ENCODE measurements around the gene SNRNP25.

GRCh38 chr16:72561-73548 is 19.2 kb downstream of the SNRNP25 start, which contains the start of gene RHBDF1:
- TF ChIP-seq CTCF (IDR thresholded peaks at IDR 0.05; ENCODE audit: insufficient read depth, low read length, poor library complexity, severe bottlenecking): no peak
- no peak for TF ChIP-seq EZH2phosphoT487 (conservative IDR thresholded peaks at IDR 0.05; ENCODE audit: low read length)

All from SU-DHL-6 (cell line).